Panc1 (cell line): ENCODE results near the gene AHDC1. TPM values are rescaled to one million over a fixed set of nuclear protein-coding genes. Genes with fewer than 3 reads are reported as not detected.

ENCODE experiments used
- ATAC-seq: fragments of 200-7000 bp; cut with Tn5 transposase; 2 replicates; pipeline ENCODE4 v1.9.1; 2020; ENCODE audit warnings: mild to moderate bottlenecking, moderate library complexity
- BruUV-seq: library from RNA; stranded (reverse); fragments of 400-500 nt; replicated peaks from 2 replicates; lab custom pipeline; 2021; lab: Mats Ljungman, UMichigan
- CTCF ChIA-PET: fragments of 300-600 bp; sonication (Branson Sonifier 250); formaldehyde crosslinking; loops from one replicate; lab custom pipeline; 2022; ENCODE audit warnings: antibody characterized with exemption; lab: Charles Lee
- POLR2A ChIA-PET: fragments of 300-600 bp; sonication (Branson Sonifier 250); formaldehyde crosslinking; loops from one replicate; lab custom pipeline; 2022; ENCODE audit warnings: antibody characterized with exemption; lab: Charles Lee
- DNase-seq: peaks from one replicate; pipeline ENCODE4 v3.0.0-alpha.2; 2010; ENCODE audit warnings: low read depth, low spot score
- H3K27ac ChIP-seq: 2 replicates; pipeline ENCODE4 v1.5.1; 2011; ENCODE audit warnings: mild to moderate bottlenecking, low read length, inconsistent platforms
- H3K27me3 ChIP-seq: fragments of 200-500 bp; sonication (Bioruptor generic); 2 replicates; pipeline ENCODE4 v1.6.0; 2014; ENCODE audit warnings: low read length, inconsistent platforms; ENCODE audit not compliant: control insufficient read depth, insufficient read depth
- H3K36me3 ChIP-seq: fragments of 200-500 bp; sonication (Bioruptor generic); 2 replicates; pipeline ENCODE4 v1.5.1; 2014; ENCODE audit warnings: inconsistent platforms, mild to moderate bottlenecking, low read length, moderate library complexity; ENCODE audit not compliant: control insufficient read depth, insufficient read depth
- H3K4me1 ChIP-seq: 2 replicates; pipeline ENCODE4 v1.5.1; 2011; ENCODE audit warnings: inconsistent platforms, mild to moderate bottlenecking, low read length, moderate library complexity; ENCODE audit not compliant: control insufficient read depth, insufficient read depth
- H3K4me3 ChIP-seq, 2 experiments: 2 replicates each; pipeline ENCODE4 v1.5.1; 2011 to 2012; ENCODE audit warnings: low read depth in 2 of 2, low read length in 2 of 2, mild to moderate bottlenecking in 2 of 2, inconsistent platforms in 1 of 2, moderate library complexity in 1 of 2
- H3K9me3 ChIP-seq: fragments of 200-500 bp; sonication (Bioruptor generic); 2 replicates; pipeline ENCODE4 v1.5.1; 2014; ENCODE audit warnings: low read depth, mild to moderate bottlenecking, inconsistent platforms, low read length, moderate library complexity; ENCODE audit not compliant: control insufficient read depth, insufficient read depth
- POLR2AphosphoS5 ChIP-seq: IDR thresholded peaks from 2 replicates; pipeline ENCODE4 v1.6.1; 2012; ENCODE audit warnings: mild to moderate bottlenecking, low read depth, low read length, moderate library complexity
- SIN3A ChIP-seq: IDR thresholded peaks from 2 replicates; pipeline ENCODE4 v1.6.1; 2012; ENCODE audit warnings: low read depth, mild to moderate bottlenecking, low read length, moderate library complexity, borderline replicate concordance; ENCODE audit not compliant: insufficient read depth
- TCF7L2 ChIP-seq: IDR thresholded peaks from 2 replicates; pipeline ENCODE4 v1.6.1; 2011; ENCODE audit warnings: mild to moderate bottlenecking, low read depth, low read length, inconsistent platforms
- in situ Hi-C: cut with HindIII; loops from 2 replicates; pipeline ENCODE4 v1.10.0; 2016; ENCODE audit warnings: low sequenced_read_pairs, low pct_unique_long_range_greater_than_20kb
- intact Hi-C: fragments of 100-400 bp; cut with micrococcal nuclease; formaldehyde crosslinking; loops from one replicate; pipeline ENCODE4 v1.10.0; 2022; ENCODE audit not compliant: unreplicated experiment
- total RNA-seq: library from RNA; stranded (reverse); gene quantifications from one replicate; pipeline ENCODE4 v1.2.1, GENCODE V29; 2021; ENCODE audit not compliant: unreplicated experiment
- TF ChIP-seq, protein P1 (sequence below): fragments of 450-650 bp; IDR thresholded peaks from 2 replicates; pipeline ENCODE4 v1.5.1; 2017; ENCODE audit warnings: mild to moderate bottlenecking
- TF ChIP-seq, protein P2 (sequence below), 2 experiments: IDR thresholded peaks; 2 replicates each; pipeline ENCODE4 v1.6.1; 2011 to 2012; ENCODE audit warnings: low read depth in 2 of 2, control low read depth in 1 of 2, low read length in 1 of 2, mild to moderate bottlenecking in 1 of 2, moderate library complexity in 1 of 2; ENCODE audit not compliant: insufficient read depth in 1 of 2

The AHDC1 gene
- total RNA-seq, 1 experiment from 2014 or later: 47.1 TPM

DNA sequence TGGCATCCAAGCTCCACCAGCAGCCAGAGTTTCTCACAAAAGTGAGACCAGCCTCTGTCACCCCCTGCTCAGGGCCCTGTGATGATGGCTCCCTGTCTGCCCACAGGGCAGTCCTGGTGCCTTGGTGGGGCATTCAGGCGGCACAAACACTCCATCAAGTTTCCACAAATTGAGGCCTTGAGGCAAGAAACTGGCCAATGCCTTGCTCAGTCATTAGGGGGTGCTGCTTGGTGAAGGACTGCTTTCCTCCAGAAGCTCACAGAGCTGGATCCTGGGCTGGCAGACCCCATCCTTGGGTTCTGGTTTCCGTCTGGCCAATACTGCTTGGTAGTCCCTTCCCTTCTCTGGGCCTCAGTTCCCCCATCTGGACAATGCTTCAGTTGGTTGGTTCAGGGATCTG, 12.5 kb upstream of the AHDC1 start:
- no peak overlapping the region for H3K27ac ChIP-seq
- H3K27me3 ChIP-seq: no peaks in the 10 kb centered on the region
- no peaks in the 10 kb centered on the region for H3K9me3 ChIP-seq
- ChIA-PET POLR2A (interaction anchor here (0.6 kb wide), 1 partner anchor 45 kb away, joined by 4 read pairs; no protein-coding TSS in a partner anchor), CTCF (no interaction called here)
- in situ Hi-C loops (no loop called here), intact Hi-C loops (no loop called here)
- no peaks in the 10 kb centered on the region for H3K36me3 ChIP-seq
- TF ChIP-seq SIN3A (no peak), POLR2AphosphoS5 (no peak), TCF7L2 (no peak)
- TF ChIP-seq, protein P1, sequence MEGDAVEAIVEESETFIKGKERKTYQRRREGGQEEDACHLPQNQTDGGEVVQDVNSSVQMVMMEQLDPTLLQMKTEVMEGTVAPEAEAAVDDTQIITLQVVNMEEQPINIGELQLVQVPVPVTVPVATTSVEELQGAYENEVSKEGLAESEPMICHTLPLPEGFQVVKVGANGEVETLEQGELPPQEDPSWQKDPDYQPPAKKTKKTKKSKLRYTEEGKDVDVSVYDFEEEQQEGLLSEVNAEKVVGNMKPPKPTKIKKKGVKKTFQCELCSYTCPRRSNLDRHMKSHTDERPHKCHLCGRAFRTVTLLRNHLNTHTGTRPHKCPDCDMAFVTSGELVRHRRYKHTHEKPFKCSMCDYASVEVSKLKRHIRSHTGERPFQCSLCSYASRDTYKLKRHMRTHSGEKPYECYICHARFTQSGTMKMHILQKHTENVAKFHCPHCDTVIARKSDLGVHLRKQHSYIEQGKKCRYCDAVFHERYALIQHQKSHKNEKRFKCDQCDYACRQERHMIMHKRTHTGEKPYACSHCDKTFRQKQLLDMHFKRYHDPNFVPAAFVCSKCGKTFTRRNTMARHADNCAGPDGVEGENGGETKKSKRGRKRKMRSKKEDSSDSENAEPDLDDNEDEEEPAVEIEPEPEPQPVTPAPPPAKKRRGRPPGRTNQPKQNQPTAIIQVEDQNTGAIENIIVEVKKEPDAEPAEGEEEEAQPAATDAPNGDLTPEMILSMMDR: no peak
- TF ChIP-seq, protein P2, sequence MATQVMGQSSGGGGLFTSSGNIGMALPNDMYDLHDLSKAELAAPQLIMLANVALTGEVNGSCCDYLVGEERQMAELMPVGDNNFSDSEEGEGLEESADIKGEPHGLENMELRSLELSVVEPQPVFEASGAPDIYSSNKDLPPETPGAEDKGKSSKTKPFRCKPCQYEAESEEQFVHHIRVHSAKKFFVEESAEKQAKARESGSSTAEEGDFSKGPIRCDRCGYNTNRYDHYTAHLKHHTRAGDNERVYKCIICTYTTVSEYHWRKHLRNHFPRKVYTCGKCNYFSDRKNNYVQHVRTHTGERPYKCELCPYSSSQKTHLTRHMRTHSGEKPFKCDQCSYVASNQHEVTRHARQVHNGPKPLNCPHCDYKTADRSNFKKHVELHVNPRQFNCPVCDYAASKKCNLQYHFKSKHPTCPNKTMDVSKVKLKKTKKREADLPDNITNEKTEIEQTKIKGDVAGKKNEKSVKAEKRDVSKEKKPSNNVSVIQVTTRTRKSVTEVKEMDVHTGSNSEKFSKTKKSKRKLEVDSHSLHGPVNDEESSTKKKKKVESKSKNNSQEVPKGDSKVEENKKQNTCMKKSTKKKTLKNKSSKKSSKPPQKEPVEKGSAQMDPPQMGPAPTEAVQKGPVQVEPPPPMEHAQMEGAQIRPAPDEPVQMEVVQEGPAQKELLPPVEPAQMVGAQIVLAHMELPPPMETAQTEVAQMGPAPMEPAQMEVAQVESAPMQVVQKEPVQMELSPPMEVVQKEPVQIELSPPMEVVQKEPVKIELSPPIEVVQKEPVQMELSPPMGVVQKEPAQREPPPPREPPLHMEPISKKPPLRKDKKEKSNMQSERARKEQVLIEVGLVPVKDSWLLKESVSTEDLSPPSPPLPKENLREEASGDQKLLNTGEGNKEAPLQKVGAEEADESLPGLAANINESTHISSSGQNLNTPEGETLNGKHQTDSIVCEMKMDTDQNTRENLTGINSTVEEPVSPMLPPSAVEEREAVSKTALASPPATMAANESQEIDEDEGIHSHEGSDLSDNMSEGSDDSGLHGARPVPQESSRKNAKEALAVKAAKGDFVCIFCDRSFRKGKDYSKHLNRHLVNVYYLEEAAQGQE (IDR thresholded peaks at IDR 0.05; ENCODE audit: insufficient read depth in 1 of 2, low read depth in 2 of 2, low read length in 1 of 2): no peak
- H3K4me1 ChIP-seq: no peaks in the 10 kb centered on the region
- ATAC-seq (no peak), DNase-seq (no peak)
- no peak overlapping the region for H3K4me3 ChIP-seq
- no TSS peak for BruUV-seq

DNA sequence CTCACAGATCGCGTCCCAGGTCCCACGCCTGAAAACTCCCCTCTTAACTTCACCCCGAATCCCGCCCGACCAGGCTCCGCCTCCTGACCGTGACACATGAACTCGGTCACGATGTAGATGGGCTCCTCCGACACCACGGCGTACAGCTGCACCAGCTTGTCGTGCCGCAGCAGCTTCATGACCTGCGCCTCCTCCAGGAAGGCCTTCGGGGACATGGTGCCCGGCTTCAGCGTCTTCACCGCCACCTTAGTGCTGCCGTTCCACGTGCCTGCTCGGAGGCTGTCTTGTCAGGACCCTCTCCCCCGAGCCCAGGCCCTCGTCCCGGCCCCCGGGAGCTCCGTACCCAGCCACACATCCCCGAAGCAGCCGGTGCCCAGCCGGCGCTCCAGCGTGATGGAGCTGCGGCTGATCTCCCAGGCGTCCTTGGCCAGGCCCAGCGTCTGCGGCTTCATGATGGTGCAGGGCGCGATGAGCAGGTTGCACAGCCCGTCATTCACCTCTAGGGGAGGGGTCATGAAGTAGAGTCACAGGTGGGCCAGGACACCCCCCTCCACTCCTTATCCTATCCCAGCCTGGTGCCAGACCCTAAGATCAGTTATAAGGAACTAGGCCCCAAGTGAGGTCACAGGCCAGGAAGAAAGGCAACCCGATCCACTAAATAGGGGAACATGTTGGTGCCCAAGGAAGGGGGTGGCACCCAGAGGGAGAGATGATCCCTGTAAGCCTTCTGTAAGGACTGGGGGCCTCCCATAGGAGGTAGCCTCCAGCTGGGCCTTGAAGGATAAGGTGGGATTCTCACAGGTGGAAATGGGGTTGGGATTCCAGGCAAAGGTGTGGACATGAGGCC, 11.6 kb upstream of the AHDC1 start:
- Histone ChIP-seq H3K9me3 (no peaks in the 10 kb centered on the region), H3K27me3 (no peaks in the 10 kb centered on the region), H3K4me3 (no peak overlapping the region), H3K4me1 (no peaks in the 10 kb centered on the region), H3K36me3 (no peaks in the 10 kb centered on the region), H3K27ac (no peak overlapping the region)
- ATAC-seq (no peak), DNase-seq (no peak)
- no peak for TF ChIP-seq POLR2AphosphoS5
- TF ChIP-seq, protein P1: no peak
- no peak for TF ChIP-seq SIN3A
- TF ChIP-seq, protein P2 (IDR thresholded peaks at IDR 0.05; ENCODE audit: insufficient read depth in 1 of 2, low read depth in 2 of 2, low read length in 1 of 2): no peak
- TF ChIP-seq TCF7L2: no peak
- intact Hi-C loops (no loop called here), in situ Hi-C loops (no loop called here)
- CTCF ChIA-PET: interaction anchor here (0.7 kb wide), 1 partner anchor 44 kb away, joined by 3 read pairs; no protein-coding TSS in a partner anchor
- POLR2A ChIA-PET: no interaction called here
- no TSS peak for BruUV-seq
